ENCODE results near the gene NFIA.

Gene NFIA

GRCh38 chr1:61104220-61104671 is 21.9 kb downstream of the NFIA start:
- Histone ChIP-seq H3K9me3 (ENCODE audit: control insufficient read depth, low read length) (no peaks in the 10 kb centered on the region), H3K4me3 (ENCODE audit: low read depth, low read length) (no peak overlapping the region), H3K4me2 (ENCODE audit: low read length) (no peak overlapping the region), H2AFZ (no peak overlapping the region), H3K79me2 (peaks cover 10% of the 10 kb centered on the region), H3K27ac (no peak overlapping the region), H3K27me3 (ENCODE audit: control insufficient read depth, insufficient read depth, low read length) (no peaks in the 10 kb centered on the region), H3K9ac (no peak overlapping the region), H3K4me1 (no peaks in the 10 kb centered on the region), H3K36me3 (ENCODE audit: control insufficient read depth, insufficient read depth, low read length) (no peaks in the 10 kb centered on the region)
- no peak for TF ChIP-seq CTCF (IDR thresholded peaks at IDR 0.05)

GRCh38 chr1:61107638-61108037 is 25.3 kb downstream of the NFIA start:
- H3K9ac ChIP-seq = no peak overlapping the region
- no peak overlapping the region for H3K4me2 ChIP-seq (ENCODE audit: low read length)
- peaks cover 10% of the 10 kb centered on the region for H3K79me2 ChIP-seq
- no peak overlapping the region for H2AFZ ChIP-seq
- H3K27ac ChIP-seq = no peak overlapping the region
- H3K9me3 ChIP-seq (ENCODE audit: control insufficient read depth, low read length) = no peaks in the 10 kb centered on the region
- no peaks in the 10 kb centered on the region for H3K4me1 ChIP-seq
- no peak overlapping the region for H3K4me3 ChIP-seq (ENCODE audit: low read depth, low read length)
- H3K36me3 ChIP-seq (ENCODE audit: control insufficient read depth, insufficient read depth, low read length) = no peaks in the 10 kb centered on the region
- H3K27me3 ChIP-seq (ENCODE audit: control insufficient read depth, insufficient read depth, low read length) = no peaks in the 10 kb centered on the region
- TF ChIP-seq CTCF (IDR thresholded peaks at IDR 0.05) = no peak

GRCh38 chr1:61109158-61109557 is 26.8 kb downstream of the NFIA start:
- Histone ChIP-seq H3K27me3 (ENCODE audit: control insufficient read depth, insufficient read depth, low read length) (no peaks in the 10 kb centered on the region), H3K36me3 (ENCODE audit: control insufficient read depth, insufficient read depth, low read length) (no peaks in the 10 kb centered on the region), H3K27ac (no peak overlapping the region), H3K4me1 (no peaks in the 10 kb centered on the region), H3K9ac (no peak overlapping the region), H2AFZ (no peak overlapping the region), H3K9me3 (ENCODE audit: control insufficient read depth, low read length) (no peaks in the 10 kb centered on the region), H3K4me3 (ENCODE audit: low read depth, low read length) (no peak overlapping the region), H3K79me2 (peaks cover 7% of the 10 kb centered on the region), H3K4me2 (ENCODE audit: low read length) (no peak overlapping the region)
- no peak for TF ChIP-seq CTCF (IDR thresholded peaks at IDR 0.05)

- Histone ChIP-seq H3K9ac (no peak overlapping the region), H3K79me2 (peaks cover 7% of the 10 kb centered on the region), H3K27me3 (ENCODE audit: control insufficient read depth, insufficient read depth, low read length) (no peaks in the 10 kb centered on the region), H3K36me3 (ENCODE audit: control insufficient read depth, insufficient read depth, low read length) (no peaks in the 10 kb centered on the region), H3K4me3 (ENCODE audit: low read depth, low read length) (no peak overlapping the region), H3K4me2 (ENCODE audit: low read length) (no peak overlapping the region), H3K9me3 (ENCODE audit: control insufficient read depth, low read length) (no peaks in the 10 kb centered on the region), H2AFZ (no peak overlapping the region), H3K27ac (no peak overlapping the region), H3K4me1 (no peaks in the 10 kb centered on the region)
- no peak for TF ChIP-seq CTCF (IDR thresholded peaks at IDR 0.05)
Observed at GRCh38 chr1:61109910-61110309, 27.5 kb downstream of the NFIA start.

GRCh38 chr1:61110554-61110953 is 28.2 kb downstream of the NFIA start:
- H3K9ac ChIP-seq = no peak overlapping the region
- H3K27ac ChIP-seq = no peak overlapping the region

More at GRCh38 chr1:61110554-61110953, 28.2 kb downstream of the NFIA start:
- no peaks in the 10 kb centered on the region for H3K27me3 ChIP-seq (ENCODE audit: control insufficient read depth, insufficient read depth, low read length)
- H3K4me1 ChIP-seq = no peaks in the 10 kb centered on the region
- H3K4me2 ChIP-seq (ENCODE audit: low read length) = no peak overlapping the region
- H2AFZ ChIP-seq = no peak overlapping the region
- no peak overlapping the region for H3K4me3 ChIP-seq (ENCODE audit: low read depth, low read length)
- H3K9me3 ChIP-seq (ENCODE audit: control insufficient read depth, low read length) = no peaks in the 10 kb centered on the region
- peaks cover 14% of the 10 kb centered on the region for H3K79me2 ChIP-seq
- TF ChIP-seq CTCF (IDR thresholded peaks at IDR 0.05) = no peak
- no peaks in the 10 kb centered on the region for H3K36me3 ChIP-seq (ENCODE audit: control insufficient read depth, insufficient read depth, low read length)

All from parathyroid adenoma (tissue), 2 donors.